Activated T-helper 1 cell treated with anti-CD3 and anti-CD28 coated beads, Interleukin-2, amount 50 U/mL, for 16 hours (primary cell): ENCODE data around the gene WIPF2.

Experiments
- DNase-seq, 2 donors: peaks; one replicate each; pipeline ENCODE4 v3.0.0-alpha.2; 2020; ENCODE audit warnings: low read depth in 1 of 2, low spot score in 1 of 2

Gene WIPF2, protein sequence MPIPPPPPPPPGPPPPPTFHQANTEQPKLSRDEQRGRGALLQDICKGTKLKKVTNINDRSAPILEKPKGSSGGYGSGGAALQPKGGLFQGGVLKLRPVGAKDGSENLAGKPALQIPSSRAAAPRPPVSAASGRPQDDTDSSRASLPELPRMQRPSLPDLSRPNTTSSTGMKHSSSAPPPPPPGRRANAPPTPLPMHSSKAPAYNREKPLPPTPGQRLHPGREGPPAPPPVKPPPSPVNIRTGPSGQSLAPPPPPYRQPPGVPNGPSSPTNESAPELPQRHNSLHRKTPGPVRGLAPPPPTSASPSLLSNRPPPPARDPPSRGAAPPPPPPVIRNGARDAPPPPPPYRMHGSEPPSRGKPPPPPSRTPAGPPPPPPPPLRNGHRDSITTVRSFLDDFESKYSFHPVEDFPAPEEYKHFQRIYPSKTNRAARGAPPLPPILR

DNA sequence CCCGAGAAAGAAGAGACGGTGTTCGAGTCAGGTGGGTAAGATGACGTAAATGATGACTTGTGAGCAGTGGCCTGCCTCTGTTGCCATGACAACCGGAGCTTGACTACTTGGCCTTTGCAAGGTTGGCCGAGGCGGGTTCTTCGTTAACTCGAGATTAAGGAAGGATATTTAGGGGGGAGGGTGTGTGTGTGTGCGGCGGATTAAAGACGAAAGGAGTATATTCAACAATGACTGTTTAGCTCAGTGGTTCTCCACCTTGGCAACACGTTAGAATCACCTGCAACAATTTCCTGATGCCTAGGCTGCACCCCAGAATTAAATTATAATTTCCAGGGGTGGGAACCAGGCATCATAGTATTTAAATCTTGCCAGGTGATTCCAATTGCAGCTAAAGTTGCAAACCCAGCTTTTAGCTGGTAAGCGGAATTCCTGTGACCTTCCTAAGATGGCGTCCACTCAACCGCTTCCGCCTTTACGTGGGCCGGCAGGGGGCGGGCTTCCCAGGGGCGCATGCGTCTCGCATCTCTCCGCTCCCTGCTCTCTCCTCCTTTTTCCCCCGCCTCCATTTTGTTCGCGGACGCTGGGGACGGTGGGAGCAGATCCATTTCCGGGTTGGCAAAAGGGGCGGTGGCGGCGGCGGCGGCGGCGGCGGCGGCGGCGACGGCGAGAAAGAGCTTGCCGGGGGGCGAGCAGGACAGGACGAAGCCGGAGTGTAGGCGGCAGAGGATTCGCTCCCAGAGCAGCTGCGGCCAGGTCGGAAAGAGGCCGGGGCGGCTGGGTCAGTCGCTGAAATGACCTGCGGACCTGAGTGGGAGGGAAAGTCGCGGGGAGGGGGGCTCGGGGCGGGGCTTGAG is at the start of gene WIPF2:
Gene WIPF2, plus strand, starts transcription at position 565 of the 854 bp plus-strand sequence. CDS start 37,156 bp downstream, outside the sequence.
- DNase-seq: peak; percentile 90 to 93

DNA sequence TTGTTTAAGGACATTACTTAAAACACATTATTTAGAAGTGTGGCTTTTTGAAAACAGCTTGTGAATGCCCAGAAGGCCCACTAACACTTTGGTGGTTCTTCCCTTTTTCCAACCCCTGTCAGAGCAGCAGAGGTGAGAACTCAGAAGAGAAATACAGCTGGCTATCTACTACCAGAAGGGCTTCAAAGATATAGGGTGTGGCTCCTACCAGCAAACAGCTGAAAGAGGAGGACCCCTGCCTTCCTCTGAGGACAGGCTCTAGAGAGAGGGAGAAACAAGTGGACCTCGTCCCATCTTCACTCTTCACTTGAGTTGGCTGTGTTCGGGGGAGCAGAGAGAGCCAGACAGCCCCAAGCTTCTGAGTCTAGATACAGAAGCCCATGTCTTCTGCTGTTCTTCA is 48.8 kb upstream of the WIPF2 start:
- DNase-seq: no peak

- no peak for DNase-seq
Measured at GRCh38 chr17:40171750-40172149, 47.4 kb upstream of the WIPF2 start.

GRCh38 chr17:40173091-40173777 is 45.9 kb upstream of the WIPF2 start:
- DNase-seq: no peak

GRCh38 chr17:40173778-40174135 is 45.3 kb upstream of the WIPF2 start:
- no peak for DNase-seq

DNA sequence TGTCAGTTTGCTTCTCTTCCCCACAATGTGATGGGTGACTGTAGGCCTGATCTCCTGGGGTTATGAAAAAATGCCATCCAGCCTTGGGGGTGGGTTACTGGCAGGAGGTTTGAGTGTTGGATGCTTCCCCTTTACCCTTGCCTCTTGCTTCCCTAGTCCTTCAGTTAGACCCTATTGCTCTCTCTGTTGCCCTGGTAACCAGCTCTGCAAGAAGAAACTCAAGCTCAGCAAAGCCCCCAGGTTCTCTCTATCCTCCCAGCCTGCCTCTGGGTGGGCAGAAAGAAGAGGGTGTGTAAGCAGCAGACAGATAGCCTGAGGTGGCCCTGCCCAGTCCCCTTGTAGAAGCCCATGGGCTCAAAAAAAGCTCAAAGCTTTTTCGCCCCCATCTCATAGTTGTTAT is 44.6 kb upstream of the WIPF2 start:
- DNase-seq: no peak

DNA sequence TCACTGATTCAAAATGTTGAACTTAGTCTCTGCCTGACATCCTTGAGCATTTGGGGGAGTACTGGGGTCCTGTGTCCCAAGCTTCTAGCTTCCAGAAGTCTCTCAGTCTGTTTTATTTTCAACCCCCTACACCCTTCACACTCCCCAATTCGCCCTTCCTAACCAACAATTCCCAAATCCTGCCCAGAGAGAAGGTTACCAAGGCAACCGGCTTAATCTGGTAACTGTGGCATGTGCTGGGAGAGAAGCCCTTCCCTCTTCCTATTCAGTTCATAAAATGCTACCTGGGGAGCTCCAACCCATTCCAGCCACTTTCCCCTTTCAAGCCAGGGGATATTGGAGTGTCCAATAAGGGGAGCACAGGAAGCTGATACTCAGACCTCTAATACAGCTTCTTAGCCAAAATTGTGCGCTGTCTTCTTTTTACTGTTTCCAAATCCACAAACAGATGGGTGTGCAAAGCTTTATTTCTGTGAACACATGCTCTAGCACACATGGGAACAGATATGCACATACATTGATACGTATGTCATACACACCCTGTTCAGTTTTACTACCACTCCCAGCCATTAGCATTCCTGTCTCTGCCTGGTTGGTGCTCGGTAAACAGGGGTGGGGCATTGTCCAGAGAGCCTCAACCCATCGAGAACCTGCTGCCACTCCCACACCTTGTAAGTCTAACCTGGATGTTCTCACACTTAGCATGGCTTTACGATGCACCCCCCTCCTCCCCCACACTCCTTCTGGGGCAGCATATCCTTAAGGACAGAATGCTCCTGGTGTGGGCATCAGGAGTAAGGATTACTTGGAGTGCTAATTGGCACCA is 43.0 kb upstream of the WIPF2 start:
- DNase-seq: no peak

GRCh38 chr17:40176754-40177110 is 42.4 kb upstream of the WIPF2 start:
- DNase-seq: no peak

GRCh38 chr17:40177275-40177874 is 41.7 kb upstream of the WIPF2 start, which contains the start of gene RAPGEFL1:
Gene RAPGEFL1, plus strand, starts transcription at chr17:40177470. Its CDS starts 392 bp downstream, at chr17:40177862.
- peak; percentile 71 to 76 for DNase-seq

- no peak for DNase-seq
Measured at GRCh38 chr17:40178021-40178601, 41.0 kb upstream of the WIPF2 start.

DNA sequence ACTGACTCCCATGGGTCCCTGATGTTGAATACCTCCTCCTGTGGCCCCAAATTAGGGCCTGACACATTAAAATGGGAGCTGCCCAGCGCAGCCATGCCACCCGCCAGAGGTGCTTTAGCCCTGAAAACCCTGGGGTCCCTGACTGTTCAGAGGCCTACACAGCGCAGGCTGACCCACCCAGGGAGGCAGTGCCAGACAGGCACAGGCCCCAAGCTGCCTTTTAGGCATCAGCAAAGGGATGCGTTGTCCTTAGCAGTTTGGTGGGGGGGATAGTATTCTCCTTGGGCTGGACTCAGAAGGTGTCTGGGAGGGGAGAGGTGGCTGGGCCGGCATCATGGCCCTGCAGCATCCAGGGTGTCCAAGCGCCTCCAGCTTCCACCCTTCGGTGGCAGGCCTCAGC is 40.4 kb upstream of the WIPF2 start:
- no peak for DNase-seq

DNA sequence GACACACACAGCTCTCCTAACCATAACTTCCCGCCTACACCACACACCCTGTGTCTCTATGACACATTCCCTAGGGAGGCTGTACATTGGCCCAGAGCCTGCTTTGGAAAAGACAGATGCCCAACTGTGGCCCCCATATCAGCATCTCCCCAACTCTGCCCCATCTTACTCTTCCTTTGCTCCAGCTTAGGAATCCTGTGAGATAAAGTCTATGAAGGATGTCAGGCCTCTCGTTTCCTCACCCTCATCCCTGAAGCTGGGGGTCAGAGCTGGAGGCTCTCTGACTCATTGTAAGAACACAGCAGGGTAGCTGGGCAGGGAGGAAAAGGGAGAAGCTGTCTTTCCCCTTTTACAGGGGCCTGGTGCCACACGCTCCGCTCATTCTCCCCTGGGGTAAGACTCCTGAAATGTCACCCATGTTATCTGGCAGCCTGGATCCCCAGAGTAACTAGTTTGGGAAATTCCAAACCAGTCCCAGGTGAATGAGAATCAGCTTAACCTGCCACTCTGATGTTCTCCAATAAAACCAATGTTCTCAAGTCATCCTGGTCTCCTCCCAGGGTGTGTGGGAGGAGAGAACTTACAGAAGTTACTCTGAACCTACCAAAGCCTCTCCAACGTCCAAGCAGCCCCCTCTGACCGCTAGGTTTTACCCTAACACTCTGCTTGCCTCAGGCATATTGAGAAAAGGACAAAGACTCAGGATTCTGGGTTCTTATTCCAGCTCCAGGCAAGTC is 39.0 kb upstream of the WIPF2 start:
- no peak for DNase-seq

DNA sequence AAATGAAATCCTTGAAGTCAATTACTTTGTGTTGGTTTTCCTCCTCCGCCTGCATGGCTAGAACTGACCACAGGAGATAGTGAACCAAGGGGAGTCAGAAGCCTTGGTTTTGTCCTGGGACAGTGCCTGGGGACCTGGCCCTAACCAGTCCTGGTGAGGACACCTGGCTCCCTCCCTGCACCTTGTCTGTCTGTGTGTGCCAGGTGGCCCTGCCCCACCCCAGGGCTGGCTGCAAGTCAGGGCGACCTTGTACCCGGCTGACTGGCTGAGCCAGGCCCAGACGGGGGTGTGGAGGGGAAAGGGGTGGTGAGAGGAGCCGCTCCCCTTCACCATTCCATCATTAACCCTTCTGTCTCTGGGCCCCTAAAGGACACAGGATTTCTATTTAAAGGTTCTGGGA is 38.4 kb upstream of the WIPF2 start:
- DNase-seq: no peak

DNA sequence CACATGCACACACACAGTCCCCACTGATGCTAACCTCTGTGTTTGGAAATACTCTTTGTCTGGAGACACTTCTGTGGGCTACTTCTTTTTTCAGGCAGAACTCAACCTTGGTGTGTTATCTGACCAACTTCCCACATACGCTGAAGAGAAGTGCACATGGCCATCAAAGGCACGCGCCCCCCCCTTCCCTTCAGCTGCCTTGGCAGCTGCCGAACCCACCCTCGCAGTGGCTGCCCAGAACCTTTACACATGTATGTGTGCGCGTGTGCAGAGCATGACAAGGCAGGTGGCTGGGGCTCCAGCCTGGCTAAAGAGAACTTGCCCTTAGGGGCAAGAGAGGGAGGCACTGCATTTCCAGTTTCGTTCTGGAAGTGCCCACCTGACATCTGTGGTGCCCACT is 37.9 kb upstream of the WIPF2 start:
- no peak for DNase-seq

DNA sequence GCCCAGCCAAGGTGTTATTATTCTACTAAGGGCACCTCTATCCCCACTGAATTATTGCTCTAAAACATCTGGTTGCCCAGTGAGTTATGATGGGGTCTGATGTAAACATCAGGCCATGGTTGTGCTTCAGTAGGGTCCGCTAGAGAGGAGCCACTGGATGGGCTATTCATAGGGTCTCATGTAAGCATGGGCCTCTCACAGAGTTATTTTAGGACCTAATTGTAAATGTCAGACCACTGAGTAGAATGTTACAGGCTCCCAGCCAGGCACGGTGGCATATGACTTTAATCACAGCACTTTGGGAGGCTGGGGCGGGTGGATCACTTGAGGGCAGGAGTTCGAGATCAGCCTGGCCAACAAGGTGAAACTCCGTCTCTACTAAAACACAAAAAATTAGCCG is 36.5 kb upstream of the WIPF2 start:
- no peak for DNase-seq

- no peak for DNase-seq
Measured at GRCh38 chr17:40187238-40187637, 31.9 kb upstream of the WIPF2 start.

GRCh38 chr17:40188694-40189093 is 30.4 kb upstream of the WIPF2 start:
- no peak for DNase-seq

DNA sequence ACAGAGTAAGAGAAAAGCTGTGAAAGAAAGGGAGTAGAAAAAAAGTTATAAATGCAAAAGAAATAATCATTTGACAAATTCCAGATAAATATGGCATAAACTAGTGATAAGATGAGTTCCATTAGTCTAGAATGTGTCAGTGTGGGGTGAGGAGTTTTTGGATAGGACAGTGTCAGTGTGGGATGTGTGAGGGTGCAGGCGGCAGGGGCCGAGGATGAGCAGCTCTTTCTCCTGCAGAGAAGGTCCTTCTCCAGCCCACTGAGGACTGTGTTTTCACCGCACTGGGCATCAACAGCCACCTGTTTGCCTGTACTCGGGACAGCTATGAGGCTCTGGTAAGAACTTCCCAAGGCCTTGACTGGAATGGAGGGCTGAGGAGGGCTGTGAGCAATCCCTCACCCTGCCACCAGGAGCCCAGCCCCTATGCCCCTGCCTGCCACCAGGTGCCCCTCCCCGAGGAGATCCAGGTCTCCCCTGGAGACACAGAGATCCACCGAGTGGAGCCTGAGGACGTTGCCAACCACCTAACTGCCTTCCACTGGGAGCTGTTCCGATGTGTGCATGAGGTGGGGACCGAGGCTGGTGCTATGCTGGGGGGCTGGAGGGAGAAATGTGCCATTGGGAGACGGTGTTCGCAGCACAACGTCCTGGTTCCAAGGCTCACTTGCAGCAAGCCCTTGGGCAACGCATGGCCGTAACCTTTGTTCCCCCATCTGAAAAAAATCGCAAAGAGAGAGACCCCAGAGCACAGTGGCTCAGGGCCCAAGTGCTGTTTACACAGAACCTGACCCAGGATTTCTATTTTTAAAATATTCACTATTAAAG is 28.7 kb upstream of the WIPF2 start:
- no peak for DNase-seq
